ENCODE data around the gene MRC1. TPM values are rescaled to one million over a fixed set of nuclear protein-coding genes. Genes with fewer than 3 reads are reported as not detected.

Gene MRC1
- total and polyA plus RNA-seq, 2 experiments from 2014 or later = not detected

- Histone ChIP-seq H3K9me2 (ENCODE audit: insufficient read depth) (no peaks in the 10 kb centered on the region), H2AFZ (no peak overlapping the region), H3K4me3 (no peak overlapping the region), H3K27ac (ENCODE audit: low read depth) (no peak overlapping the region), H3K27me3 (ENCODE audit: insufficient read depth) (no peaks in the 10 kb centered on the region), H3K79me2 (replicated peaks; ENCODE audit: insufficient read depth) (no peaks in the 10 kb centered on the region), H4K20me1 (replicated peaks; ENCODE audit: insufficient read depth) (no peaks in the 10 kb centered on the region), H3K36me3 (ENCODE audit: insufficient read depth) (no peaks in the 10 kb centered on the region), H3K4me2 (no peak overlapping the region), H3K4me1 (ENCODE audit: insufficient read depth) (no peaks in the 10 kb centered on the region), H3F3A (replicated peaks; ENCODE audit: low read depth) (no peaks in the 10 kb centered on the region)
- Mint-ChIP-seq H3K27ac (no peak overlapping the region), H3K4me3 (no peak overlapping the region), H3K27me3 (ENCODE audit: insufficient read depth, low read depth, poor library complexity) (peaks cover 5% of the 10 kb centered on the region), H3K36me3 (ENCODE audit: low read depth) (no peaks in the 10 kb centered on the region), H3K9me3 (no peaks in the 10 kb centered on the region), H3K4me1 (no peaks in the 10 kb centered on the region)
- no peak for DNase-seq (ENCODE audit: low spot score)
- ATAC-seq = no peak
- TF ChIP-seq CTCF (conservative IDR thresholded peaks at IDR 0.05; ENCODE audit: low read depth in 2 of 2) (no peak), CREB1 (CRISPR knock-in tag; IDR thresholded peaks at IDR 0.05; ENCODE audit: low read depth) (no peak), REST (IDR thresholded peaks at IDR 0.05; ENCODE audit: unreplicated experiment) (no peak), JUNB (IDR thresholded peaks at IDR 0.05; ENCODE audit: unreplicated experiment) (no peak), ZNF114 (CRISPR knock-in tag; IDR thresholded peaks at IDR 0.05) (no peak), ZNF331 (CRISPR knock-in tag; IDR thresholded peaks at IDR 0.05; ENCODE audit: low read depth) (no peak), EZH2phosphoT487 (IDR thresholded peaks at IDR 0.05; ENCODE audit: unreplicated experiment) (no peak), ETS1 (IDR thresholded peaks at IDR 0.05) (no peak), EZH2 (IDR thresholded peaks at IDR 0.05; ENCODE audit: low read depth, unreplicated experiment) (no peak), STAT1 (IDR thresholded peaks at IDR 0.05; ENCODE audit: unreplicated experiment) (no peak), NANOG (IDR thresholded peaks at IDR 0.05; ENCODE audit: borderline replicate concordance) (no peak), POLR2AphosphoS5 (IDR thresholded peaks at IDR 0.05; ENCODE audit: low read depth) (no peak), ZNF462 (CRISPR knock-in tag; IDR thresholded peaks at IDR 0.05) (no peak)
These were observed 6.8 kb upstream of the MRC1 start for GRCh38 chr10:17802350-17802749.

Measured in GM23338 (cell line).